NT2/D1 (cell line): ENCODE data around the gene NTM.

ENCODE experiments used
- SUZ12 ChIP-seq: IDR thresholded peaks from 2 replicates; pipeline ENCODE4 v1.6.1; 2011; ENCODE audit not compliant: insufficient read length, insufficient read depth; ENCODE audit errors: extremely low read depth
- YY1 ChIP-seq: IDR thresholded peaks from 2 replicates; pipeline ENCODE4 v1.6.1; 2011; ENCODE audit not compliant: insufficient read length, insufficient read depth
- ZNF274 ChIP-seq: IDR thresholded peaks from 2 replicates; pipeline ENCODE4 v1.6.1; 2011; ENCODE audit warnings: mild to moderate bottlenecking, low read depth, low read length

- TF ChIP-seq SUZ12 = no peak
- no peak for TF ChIP-seq ZNF274
- TF ChIP-seq YY1 = no peak
These were observed 318.9 kb downstream of the NTM start for GRCh38 chr11:131689049-131689925.
